GM23248 (cell line): Measurements from ENCODE around the gene ZDHHC14. TPM values are rescaled to one million over a fixed set of nuclear protein-coding genes. Genes with fewer than 3 reads are reported as not detected.

Source experiments
- DNase-seq: peaks from one replicate; pipeline ENCODE4 v3.0.0-alpha.2; 2015
- H2AFZ ChIP-seq: fragments of 200-600 bp; sonication (generic); 2 replicates; pipeline ENCODE4 v1.6.1; 2016; ENCODE audit warnings: antibody characterized with exemption
- H3F3A ChIP-seq: fragments of 200-600 bp; sonication (generic); 2 replicates; pipeline ENCODE4 v1.6.1; 2016; ENCODE audit warnings: mild to moderate bottlenecking, antibody characterized with exemption, mixed run types; ENCODE audit not compliant: insufficient read depth
- H3K27ac ChIP-seq: fragments of 200-600 bp; sonication (generic); 2 replicates; pipeline ENCODE4 v1.5.1; 2016; ENCODE audit warnings: mild to moderate bottlenecking
- H3K27me3 ChIP-seq: fragments of 200-600 bp; sonication (generic); replicated peaks from 2 replicates; pipeline ENCODE4 v1.6.1; 2016; ENCODE audit warnings: mild to moderate bottlenecking; ENCODE audit not compliant: insufficient read depth
- H3K36me3 ChIP-seq: fragments of 200-600 bp; sonication (generic); 2 replicates; pipeline ENCODE4 v1.6.1; 2016; ENCODE audit warnings: low read depth, mild to moderate bottlenecking
- H3K4me1 ChIP-seq: fragments of 200-600 bp; sonication (generic); 2 replicates; pipeline ENCODE4 v1.6.1; 2016; ENCODE audit warnings: mild to moderate bottlenecking; ENCODE audit not compliant: insufficient read depth
- H3K4me2 ChIP-seq: fragments of 200-600 bp; sonication (generic); one replicate; pipeline ENCODE4 v1.6.1; 2016; ENCODE audit warnings: mild to moderate bottlenecking; ENCODE audit not compliant: unreplicated experiment
- H3K4me3 ChIP-seq: fragments of 200-600 bp; sonication (generic); 2 replicates; pipeline ENCODE4 v1.5.1; 2016; ENCODE audit warnings: mild to moderate bottlenecking
- H3K79me2 ChIP-seq: fragments of 200-600 bp; sonication (generic); 2 replicates; pipeline ENCODE4 v1.6.1; 2016; ENCODE audit warnings: mild to moderate bottlenecking; ENCODE audit not compliant: insufficient read depth
- H3K9ac ChIP-seq: fragments of 200-600 bp; sonication (generic); 2 replicates; pipeline ENCODE4 v1.6.1; 2016; ENCODE audit warnings: mild to moderate bottlenecking
- H3K9me2 ChIP-seq: fragments of 200-600 bp; sonication (generic); 2 replicates; pipeline ENCODE4 v1.6.1; 2016; ENCODE audit warnings: mixed run types, mild to moderate bottlenecking, moderate library complexity; ENCODE audit not compliant: insufficient read depth
- H3K9me3 ChIP-seq: fragments of 200-600 bp; sonication (generic); one replicate; pipeline ENCODE4 v1.6.1; 2017; ENCODE audit warnings: low read depth
- H4K20me1 ChIP-seq: fragments of 200-600 bp; sonication (generic); 2 replicates; pipeline ENCODE4 v1.6.0; 2016; ENCODE audit not compliant: insufficient read depth
- EZH2 ChIP-seq: fragments of 200-600 bp; sonication (generic); IDR thresholded peaks from 2 replicates; pipeline ENCODE4 v1.6.1; 2018; ENCODE audit warnings: antibody characterized with exemption, mild to moderate bottlenecking; ENCODE audit not compliant: insufficient read depth, poor library complexity, severe bottlenecking
- EZH2phosphoT487 ChIP-seq: fragments of 200-600 bp; sonication (generic); IDR thresholded peaks from 2 replicates; pipeline ENCODE4 v1.6.1; 2018; ENCODE audit warnings: antibody characterized with exemption, moderate library complexity, mild to moderate bottlenecking, low read depth; ENCODE audit not compliant: insufficient read depth
- WGBS, 2 experiments: methylation state at CpG; one replicate each; pipeline ENCODE4 v1.1.6; 2015 to 2017; ENCODE audit warnings: low lambda C conversion rate in 2 of 2, low coverage in 1 of 2; ENCODE audit errors: missing lambda C conversion rate in 2 of 2; 5-methylcytosine and 5-hydroxymethylcytosine counted together
- in situ Hi-C: fragments of 300-500 bp; cut with MboI; formaldehyde crosslinking; loops from 2 replicates; pipeline ENCODE4 v1.15.0; 2020
- polyA plus RNA-seq: library from polyadenylated mRNA; unstranded; fragments of >200 nt; fragmentation: Nextera tagmentation; extraction: Ambion mirVana; gene quantifications from 2 replicates; pipeline ENCODE4 v1.2.1, GENCODE V29; 2016
- total RNA-seq: library from RNA; depleted of rRNA; stranded (reverse); fragments of >200 nt; shearing (Covaris generic); gene quantifications from 2 replicates; pipeline ENCODE4 v1.2.3, GENCODE V29; 2014

The ZDHHC14 gene
- total and polyA plus RNA-seq, 2 experiments from 2014 or later: 1.4 to 4.5 TPM

DNA sequence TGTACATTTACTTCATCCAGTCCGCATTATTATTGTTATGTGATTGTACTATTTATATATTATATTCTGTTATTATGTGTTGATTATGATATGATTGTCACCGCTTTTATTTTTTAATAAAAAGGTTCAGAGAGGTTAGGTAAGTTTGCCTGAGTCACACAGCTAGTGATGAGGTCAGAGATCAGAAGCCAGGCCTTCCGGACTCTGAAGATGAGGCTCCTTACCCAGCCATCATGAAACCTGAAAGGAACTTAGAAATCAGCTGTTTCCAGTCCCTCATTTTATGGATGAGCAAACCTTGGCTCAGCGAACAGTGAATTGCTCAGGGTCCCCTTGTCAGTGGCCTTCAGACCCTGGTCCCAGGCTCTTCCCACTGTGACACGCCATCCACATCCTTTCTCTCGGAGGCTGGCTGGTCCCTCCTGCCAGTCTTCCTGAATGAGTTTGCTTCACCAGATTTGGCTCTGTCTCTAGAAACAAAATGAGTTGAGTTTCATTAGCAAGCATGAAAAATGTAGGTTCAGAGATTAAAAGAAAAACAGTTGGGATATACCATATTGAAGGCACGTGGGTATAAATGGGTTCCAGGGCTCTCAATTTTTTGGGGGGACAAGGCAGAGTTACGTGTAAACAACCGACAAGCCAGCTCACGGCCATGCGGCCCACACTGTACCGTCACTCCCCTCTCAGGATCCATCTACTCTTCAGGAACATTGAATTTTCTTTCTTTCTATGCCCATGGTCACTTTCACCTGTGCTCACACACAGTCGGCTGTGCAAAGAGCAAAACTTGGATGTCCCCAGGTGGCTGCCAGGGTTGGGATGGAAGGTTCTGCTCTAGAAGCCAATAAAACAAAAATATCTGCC lies 132.9 kb downstream of the ZDHHC14 start:
- no peaks in the 10 kb centered on the region for H4K20me1 ChIP-seq
- H3K79me2 ChIP-seq: no peaks in the 10 kb centered on the region
- no peak overlapping the region for H3K4me3 ChIP-seq
- in situ Hi-C loops: no loop called here
- no peaks in the 10 kb centered on the region for H3K36me3 ChIP-seq
- H3K9me3 ChIP-seq: no peaks in the 10 kb centered on the region
- H2AFZ ChIP-seq: no peak overlapping the region
- no peaks in the 10 kb centered on the region for H3K27me3 ChIP-seq
- TF ChIP-seq EZH2 (no peak), EZH2phosphoT487 (no peak)
- no peaks in the 10 kb centered on the region for H3F3A ChIP-seq
- H3K27ac ChIP-seq: no peak overlapping the region
- no peaks in the 10 kb centered on the region for H3K9me2 ChIP-seq
- WGBS, 2 experiments: 94 to 96% methylated on average over 13 of the region's 13 CpGs
- no peak overlapping the region for H3K4me2 ChIP-seq
- DNase-seq: no peak
- H3K4me1 ChIP-seq: no peaks in the 10 kb centered on the region
- no peak overlapping the region for H3K9ac ChIP-seq

DNA sequence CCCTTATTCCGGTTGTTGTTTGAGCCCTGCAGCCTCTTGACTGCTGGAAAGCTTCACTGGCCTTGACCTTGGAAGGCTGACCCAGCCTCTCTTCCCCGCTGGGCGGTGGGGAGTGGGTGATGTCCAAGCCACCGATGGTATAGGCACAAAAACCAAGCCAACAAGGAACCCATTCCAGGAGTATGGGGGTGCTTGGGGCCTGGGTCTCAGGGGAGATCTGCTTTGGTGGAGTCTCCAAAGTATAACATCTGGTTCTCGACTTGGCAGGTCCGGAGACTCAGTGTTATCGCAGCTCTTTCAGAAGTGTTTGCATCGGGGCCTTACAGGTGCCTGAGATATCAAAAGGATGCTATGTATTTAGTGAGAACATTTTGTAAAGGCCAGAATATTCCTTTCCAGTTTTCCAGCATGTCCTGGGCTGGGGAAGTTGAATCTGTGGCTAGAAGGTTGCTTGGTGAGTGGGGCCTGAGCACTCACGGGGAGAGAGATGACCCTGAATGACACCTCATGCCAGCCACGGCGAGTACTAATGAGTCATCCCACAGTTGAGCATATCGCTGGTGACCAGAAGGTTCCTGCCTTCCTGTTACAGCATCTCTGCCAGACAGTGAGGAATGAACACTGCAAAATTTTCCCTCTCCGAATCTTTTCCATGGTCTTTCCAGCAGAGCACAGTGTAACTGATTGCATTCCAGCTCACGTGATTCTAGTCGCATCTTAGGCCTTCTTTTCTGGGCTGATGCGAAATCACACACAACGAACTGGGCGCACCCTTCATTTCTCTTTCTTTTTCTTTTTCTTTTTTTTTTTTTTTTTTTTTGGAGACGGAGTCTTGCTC lies 133.9 kb downstream of the ZDHHC14 start:
- DNase-seq: peak; percentile 83
- H2AFZ ChIP-seq: no peak overlapping the region
- no peak overlapping the region for H3K9ac ChIP-seq
- H3K79me2 ChIP-seq: no peaks in the 10 kb centered on the region
- H3K4me2 ChIP-seq: no peak overlapping the region
- WGBS, 2 experiments: 66 to 67% methylated on average over 18 to 19 of the region's 19 CpGs
- in situ Hi-C loops: no loop called here
- no peak for TF ChIP-seq EZH2
- TF ChIP-seq EZH2phosphoT487: no peak
- H3K36me3 ChIP-seq: no peaks in the 10 kb centered on the region
- H3K4me1 ChIP-seq: no peaks in the 10 kb centered on the region
- no peaks in the 10 kb centered on the region for H3K9me3 ChIP-seq
- H3K27me3 ChIP-seq: no peaks in the 10 kb centered on the region
- no peaks in the 10 kb centered on the region for H4K20me1 ChIP-seq
- H3F3A ChIP-seq: no peaks in the 10 kb centered on the region
- H3K4me3 ChIP-seq: no peak overlapping the region
- H3K27ac ChIP-seq: no peak overlapping the region
- H3K9me2 ChIP-seq: no peaks in the 10 kb centered on the region

DNA sequence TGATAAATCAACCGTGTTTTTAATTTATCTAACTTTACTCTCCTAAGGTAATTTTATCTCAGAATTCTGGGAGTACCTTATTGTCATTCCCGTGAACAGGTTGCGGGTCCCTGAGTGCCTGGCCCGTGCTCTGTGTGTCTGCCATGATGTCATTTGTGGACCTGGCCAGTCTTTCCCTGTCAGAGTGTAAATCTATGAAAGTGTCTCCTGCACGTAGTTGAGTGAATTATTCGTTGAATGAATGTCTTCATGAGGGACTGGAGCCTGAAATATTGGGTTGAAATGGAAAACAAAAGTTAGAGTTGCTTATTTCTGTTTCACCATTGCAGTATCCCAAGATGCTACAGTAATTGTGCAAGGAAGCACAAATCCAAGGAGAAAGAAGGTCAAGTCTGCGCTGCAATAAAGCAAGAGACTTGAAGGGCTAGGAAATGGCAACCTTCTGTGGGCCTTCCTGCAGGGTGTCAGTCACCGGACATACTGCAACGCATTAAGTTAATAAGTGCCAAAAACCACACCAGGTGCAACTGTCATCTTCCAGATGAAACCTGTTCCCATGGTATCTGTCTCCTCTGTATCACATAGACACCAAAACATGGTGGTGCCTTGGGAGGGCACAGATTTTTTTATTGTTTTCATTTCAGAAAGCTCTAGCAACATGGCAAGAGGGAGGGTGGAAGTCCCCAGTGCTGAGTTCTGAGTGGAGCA lies 135.5 kb downstream of the ZDHHC14 start:
- no peaks in the 10 kb centered on the region for H3K79me2 ChIP-seq
- no peak overlapping the region for H3K27ac ChIP-seq
- H3K9ac ChIP-seq: no peak overlapping the region
- no peaks in the 10 kb centered on the region for H3K27me3 ChIP-seq
- no peaks in the 10 kb centered on the region for H3K36me3 ChIP-seq
- TF ChIP-seq EZH2: no peak
- TF ChIP-seq EZH2phosphoT487: no peak
- no peak overlapping the region for H2AFZ ChIP-seq
- no peak overlapping the region for H3K4me2 ChIP-seq
- in situ Hi-C loops: no loop called here
- H3K9me3 ChIP-seq: no peaks in the 10 kb centered on the region
- DNase-seq: no peak
- H3F3A ChIP-seq: no peaks in the 10 kb centered on the region
- 88 to 89% methylated on average over 9 of the region's 9 CpGs for whole genome bisulfite sequencing, 2 experiments
- H4K20me1 ChIP-seq: no peaks in the 10 kb centered on the region
- no peaks in the 10 kb centered on the region for H3K9me2 ChIP-seq
- H3K4me3 ChIP-seq: no peak overlapping the region
- no peaks in the 10 kb centered on the region for H3K4me1 ChIP-seq
